GM19455 (cell line): ENCODE results near the gene USE1.

Experiments used
- ATAC-seq: cut with Tn5 transposase; IDR thresholded peaks from one replicate; pipeline ENCODE4 v1.9.1; 2021; ENCODE audit not compliant: unreplicated experiment

The USE1 gene

DNA sequence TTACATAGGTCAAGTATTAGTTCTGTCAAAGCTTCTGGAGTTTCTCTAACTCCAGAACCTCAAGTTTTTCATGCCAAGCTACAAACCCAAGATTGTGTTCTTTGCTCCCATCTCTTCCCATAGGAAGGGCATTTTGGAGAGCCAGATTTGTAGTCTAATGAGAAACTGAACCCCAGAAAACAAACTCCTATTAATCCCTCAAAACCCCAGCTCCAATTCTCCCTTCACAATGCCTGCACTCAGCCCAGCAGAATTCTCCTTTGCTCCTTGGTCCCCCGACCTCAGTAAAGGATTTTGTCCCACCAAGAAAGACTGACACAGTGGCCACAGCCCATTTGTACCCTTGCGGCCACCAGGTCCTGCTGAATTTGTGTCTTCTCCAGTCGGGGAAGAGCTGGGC lies 41.0 kb downstream of the USE1 start:
- ATAC-seq: no peak

- ATAC-seq: no peak
Measured at GRCh38 chr19:17259118-17259780, 44.1 kb downstream of the USE1 start.

DNA sequence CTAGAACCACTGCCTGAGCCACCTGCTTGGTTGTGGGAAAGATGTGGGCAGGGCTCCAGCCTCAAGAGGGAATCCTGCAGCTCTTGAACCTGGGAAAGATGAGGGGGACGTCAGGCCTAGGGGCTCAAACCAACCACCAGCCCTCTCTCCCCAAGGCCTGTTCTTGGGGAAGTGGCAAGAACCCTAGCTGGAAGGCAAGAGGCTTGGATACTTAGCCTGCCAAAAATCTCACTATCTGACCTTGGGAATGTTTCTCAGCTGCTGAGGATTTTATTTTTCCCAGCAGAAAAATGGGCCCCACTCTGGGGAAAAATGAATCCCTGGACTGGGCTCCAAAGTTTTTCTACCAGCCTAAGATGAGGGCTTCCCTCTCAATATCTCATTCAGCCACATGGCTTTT lies 44.8 kb downstream of the USE1 start:
- ATAC-seq: no peak

DNA sequence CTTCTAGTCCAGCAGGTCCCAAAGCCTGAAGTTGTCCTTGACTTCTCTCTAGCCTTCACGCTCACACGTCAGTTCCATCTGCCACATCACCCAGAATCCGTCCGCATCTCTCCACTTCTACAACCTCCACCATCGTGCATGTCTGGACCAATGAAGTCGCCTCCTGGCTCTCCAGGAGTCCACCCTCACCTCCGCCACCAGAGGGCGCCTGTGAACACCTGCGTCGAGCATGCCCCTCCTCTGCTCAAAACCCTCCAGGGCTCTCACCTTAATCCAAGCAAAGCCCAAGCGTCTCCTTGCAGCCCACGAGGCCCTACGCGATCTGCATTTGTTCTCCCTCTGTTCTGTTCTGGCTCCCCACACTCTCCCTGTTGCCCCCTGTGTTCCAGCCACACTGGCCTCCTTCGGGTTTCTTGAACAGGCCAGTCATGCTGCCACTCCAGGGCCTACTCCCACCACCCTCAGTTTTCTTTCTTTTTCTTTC lies 45.7 kb downstream of the USE1 start:
- ATAC-seq: peak; percentile 68

GRCh38 chr19:17262557-17262956 lies 47.4 kb downstream of the USE1 start:
- ATAC-seq: no peak

DNA sequence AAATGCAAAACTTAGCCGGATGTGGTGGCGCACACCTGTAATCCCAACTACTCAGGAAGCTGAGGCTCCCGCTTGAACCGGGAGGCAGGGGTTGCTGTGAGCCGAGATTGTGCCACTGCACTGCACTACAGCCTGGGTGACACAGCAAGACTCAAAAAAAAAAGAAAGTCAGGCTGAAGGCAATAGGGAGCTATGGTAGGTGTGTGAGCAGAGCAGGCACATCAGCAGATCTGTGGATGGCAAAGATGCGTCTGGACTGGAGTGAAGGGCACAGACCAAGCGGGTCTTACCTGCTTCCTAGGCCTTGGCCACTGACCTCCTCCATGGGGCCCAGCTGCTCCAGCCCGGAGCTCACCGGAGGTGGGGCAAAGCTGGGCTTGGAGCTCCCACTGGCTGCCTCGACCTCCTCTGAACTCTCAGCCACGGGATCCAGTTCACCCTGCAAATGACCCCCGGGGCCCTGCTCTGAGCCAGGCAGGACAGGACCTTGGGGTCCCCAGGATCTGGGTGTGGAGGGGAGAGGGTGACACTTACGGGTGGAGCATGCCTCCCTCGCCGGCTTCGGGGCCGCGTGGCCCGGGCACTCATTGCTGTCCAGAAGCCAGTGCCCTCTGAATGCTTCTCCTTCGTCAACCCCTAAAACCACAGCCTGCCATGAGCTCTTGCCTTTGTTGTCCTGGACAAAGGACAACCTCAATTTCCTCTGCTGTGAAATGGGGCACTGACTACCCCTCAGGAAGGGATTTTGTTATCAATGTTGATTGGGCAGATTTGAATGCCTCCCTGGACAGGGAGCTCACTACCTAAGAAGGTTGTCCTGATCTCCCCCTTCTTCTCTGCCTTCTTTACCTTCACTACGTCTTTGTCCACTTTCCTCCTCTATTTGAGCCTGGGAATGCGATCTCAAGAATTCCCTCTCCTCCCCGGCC lies 48.8 kb downstream of the USE1 start:
- no peak for ATAC-seq

DNA sequence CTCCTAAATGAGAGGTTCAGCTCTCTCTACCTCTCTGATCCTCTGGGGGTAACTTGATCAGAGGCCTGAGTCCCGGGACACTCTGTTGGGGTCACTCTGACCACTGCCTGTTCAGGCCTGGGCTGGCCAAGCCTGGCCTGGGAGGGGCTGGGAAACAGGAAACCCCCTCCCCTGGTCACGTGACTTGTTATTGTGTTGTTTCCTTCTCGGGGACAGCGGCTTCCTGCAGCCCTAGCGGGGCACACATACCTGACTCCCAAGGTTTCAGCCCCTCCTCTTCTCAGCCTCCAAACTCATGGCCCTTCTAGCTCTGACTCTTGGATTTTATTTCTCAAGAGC lies 49.5 kb downstream of the USE1 start, which contains the start of gene USHBP1:
USHBP1 (minus strand) TSS at position 105 of the 339 bp plus-strand sequence. CDS start 446 bp downstream, outside the sequence.
- ATAC-seq: no peak

GRCh38 chr19:17266026-17266425 lies 50.9 kb downstream of the USE1 start:
- ATAC-seq: no peak

DNA sequence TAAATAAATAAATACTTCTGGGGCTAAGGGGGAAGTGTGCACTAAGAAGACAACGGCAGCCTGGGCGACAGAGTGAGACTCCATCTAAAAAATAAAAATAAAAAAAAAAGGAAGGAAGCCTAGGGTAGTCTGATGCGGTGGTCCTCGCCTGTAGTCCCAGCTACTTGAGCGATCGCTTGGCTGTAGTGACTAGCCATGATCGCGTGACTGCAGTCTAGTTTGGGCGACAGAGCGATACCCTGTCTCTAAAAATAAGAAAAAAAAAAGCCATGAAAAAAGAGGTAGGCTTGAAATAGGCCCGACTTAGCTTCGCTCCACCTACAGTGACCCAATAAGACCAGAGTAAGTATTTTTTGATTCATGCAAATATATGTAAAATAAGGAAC lies 51.4 kb downstream of the USE1 start:
- ATAC-seq: no peak

GRCh38 chr19:17266975-17267788 lies 52.0 kb downstream of the USE1 start, which contains the start of gene BABAM1:
BABAM1 (plus strand) TSS chr19:17267443; CDS start chr19:17268807, 1,364 bp downstream.
- ATAC-seq: peak; percentile 88

- ATAC-seq: no peak
Measured at GRCh38 chr19:17268754-17269153, 53.6 kb downstream of the USE1 start.
